Left lung (tissue), 10 donors: ENCODE results near the gene GPC2. TPM values are rescaled to one million over a fixed set of nuclear protein-coding genes. Genes with fewer than 3 reads are reported as not detected.
A peak's percentile ranks its signal among the peaks of the same experiment; 100 is the strongest.

Experiments used
- ATAC-seq: fragments of 200-7000 bp; cut with Tn5 transposase; one replicate; pipeline ENCODE4 v1.9.1; 2020; ENCODE audit warnings: moderate library complexity
- DNase-seq, 4 donors: peaks; one replicate each; pipeline ENCODE4 v3.0.0-alpha.2; 2013 to 2020
- H3K27ac ChIP-seq, 2 donors: fragments of 200-600 bp; sonication (generic) in 1 of 2; one replicate each; pipeline versions ENCODE4 v1.5.0 to v1.8.0; 2020 to 2021
- H3K27me3 ChIP-seq, 2 donors: fragments of 200-600 bp; sonication (generic) in 1 of 2; one replicate each; pipeline versions ENCODE4 v1.5.0 to v1.8.0; 2020 to 2021
- H3K36me3 ChIP-seq, 2 donors: fragments of 200-600 bp; sonication (generic) in 1 of 2; one replicate each; pipeline versions ENCODE4 v1.5.0 to v1.8.0; 2020 to 2021
- H3K4me1 ChIP-seq, 2 donors: fragments of 200-600 bp; one replicate each; pipeline ENCODE4 v1.8.0; 2021
- H3K4me3 ChIP-seq, 2 donors: fragments of 200-600 bp; sonication (generic) in 1 of 2; one replicate each; pipeline versions ENCODE4 v1.5.0 to v1.8.0; 2020 to 2021; ENCODE audit warnings: mild to moderate bottlenecking in 1 of 2
- H3K9me3 ChIP-seq, 2 donors: fragments of 200-600 bp; sonication (generic) in 1 of 2; one replicate each; pipeline versions ENCODE4 v1.5.0 to v1.8.0; 2020 to 2021
- CTCF ChIP-seq, 2 donors: fragments of 200-600 bp; sonication (generic) in 1 of 2; IDR thresholded peaks; one replicate each; pipeline versions ENCODE4 v1.5.0 to v1.8.0; 2021; ENCODE audit warnings: antibody characterized with exemption in 2 of 2
- intact Hi-C, 2 donors: fragments of 100-400 bp; cut with DNase I; formaldehyde crosslinking; loops; one replicate each; pipeline versions ENCODE4 v1.11.2 to v1.14.2; 2022
- polyA plus RNA-seq, 6 donors: library from polyadenylated mRNA; unstranded; fragments of 120-200 nt; gene quantifications; one replicate each; pipeline ENCODE4 v1.2.1, GENCODE V29; 2013; ENCODE audit not compliant: insufficient read length in 6 of 6
- total RNA-seq, 2 donors: library from RNA; stranded (reverse); fragmentation: NEBNext Ultra II Directional; extraction: Animal tissue kit (Norgen Biotek cat#: 25700); gene quantifications; one replicate each; pipeline ENCODE4 v1.2.1, GENCODE V29; 2021
- donor health status: DM: no; HTN: yes; CAD: no.
- donor health status: DM: no; HTN: no; CAD: no.

The GPC2 gene
- total and polyA plus RNA-seq, 8 donors, result 2.5 to 17.0 (median 10.2) TPM

GRCh38 chr7:100166970-100167911 is 9.9 kb downstream of the GPC2 start:
- no peak overlapping the region for H3K27ac ChIP-seq
- intact Hi-C loops, result no loop called here

GRCh38 chr7:100166317-100166940 is 10.8 kb downstream of the GPC2 start:
- H3K4me3 ChIP-seq, result peak overlapping the region in 1 of 2 donors; percentile 48
- H3K9me3 ChIP-seq, result no peaks in the 10 kb centered on the region
- no peak for TF ChIP-seq CTCF (IDR thresholded peaks at IDR 0.05)
- intact Hi-C loops, result no loop called here
- H3K36me3 ChIP-seq, result no peaks in the 10 kb centered on the region
- peaks cover 5 to 56% of the 10 kb centered on the region in 2 donors for H3K27me3 ChIP-seq
- H3K4me1 ChIP-seq, result peaks cover 0 to 36% of the 10 kb centered on the region in 2 donors
- DNase-seq, result no peak
- H3K27ac ChIP-seq, result no peak overlapping the region
- ATAC-seq, result no peak

More at GRCh38 chr7:100166970-100167911, 9.9 kb downstream of the GPC2 start:
- DNase-seq (no peak), ATAC-seq (peak; percentile 8)
- peak overlapping the region in 1 of 2 donors; percentile 48 for H3K4me3 ChIP-seq
- TF ChIP-seq CTCF (IDR thresholded peaks at IDR 0.05), result no peak
- H3K27me3 ChIP-seq, result peaks cover 10 to 64% of the 10 kb centered on the region in 2 donors
- H3K36me3 ChIP-seq, result no peaks in the 10 kb centered on the region
- H3K9me3 ChIP-seq, result no peaks in the 10 kb centered on the region
- H3K4me1 ChIP-seq, result peaks cover 0 to 43% of the 10 kb centered on the region in 2 donors

GRCh38 chr7:100163871-100164270 is 13.3 kb downstream of the GPC2 start:
- intact Hi-C loops, result no loop called here

GRCh38 chr7:100163006-100163531 is 14.1 kb downstream of the GPC2 start:
- Histone ChIP-seq H3K27ac (no peak overlapping the region), H3K27me3 (peaks cover 0 to 23% of the 10 kb centered on the region in 2 donors), H3K9me3 (no peaks in the 10 kb centered on the region), H3K36me3 (no peaks in the 10 kb centered on the region), H3K4me1 (peaks cover 7 to 22% of the 10 kb centered on the region in 2 donors), H3K4me3 (no peak overlapping the region)
- DNase-seq (no peak), ATAC-seq (no peak)
- no peak for TF ChIP-seq CTCF (IDR thresholded peaks at IDR 0.05)
- intact Hi-C loops, result no loop called here

More at GRCh38 chr7:100163871-100164270, 13.3 kb downstream of the GPC2 start:
- H3K4me3 ChIP-seq, result no peak overlapping the region
- TF ChIP-seq CTCF (IDR thresholded peaks at IDR 0.05), result no peak
- no peak overlapping the region for H3K27ac ChIP-seq
- ATAC-seq (no peak), DNase-seq (no peak)
- no peaks in the 10 kb centered on the region for H3K9me3 ChIP-seq
- H3K27me3 ChIP-seq, result peaks cover 0 to 31% of the 10 kb centered on the region in 2 donors
- H3K36me3 ChIP-seq, result no peaks in the 10 kb centered on the region
- H3K4me1 ChIP-seq, result peaks cover 5 to 28% of the 10 kb centered on the region in 2 donors

GRCh38 chr7:100160067-100160466 is 17.1 kb downstream of the GPC2 start:
- ATAC-seq (no peak), DNase-seq (no peak)
- Histone ChIP-seq H3K36me3 (peaks cover 0 to 18% of the 10 kb centered on the region in 2 donors), H3K27me3 (no peaks in the 10 kb centered on the region), H3K4me3 (no peak overlapping the region), H3K4me1 (peaks cover 13 to 36% of the 10 kb centered on the region in 2 donors), H3K27ac (no peak overlapping the region), H3K9me3 (no peaks in the 10 kb centered on the region)
- intact Hi-C loops, result no loop called here
- no peak for TF ChIP-seq CTCF (IDR thresholded peaks at IDR 0.05)
